T-cell (primary cell): Measurements from ENCODE around the gene COPS4. TPM values are rescaled to one million over a fixed set of nuclear protein-coding genes. Genes with fewer than 3 reads are reported as not detected.

ENCODE experiments used
- ATAC-seq, 4 experiments: fragments of 200-7000 bp in 3 of 4; fragments of 150-1000 bp in 1 of 4; cut with Tn5 transposase; replicated peaks in 1 of 4; 1 replicate in 3 of 4; 2 replicates in 1 of 4; pipeline ENCODE4 v1.10.0; 2021; ENCODE audit warnings: moderate library complexity in 3 of 4, mild to moderate bottlenecking in 2 of 4, moderate number of reproducible peaks in 1 of 4
- CTCF ChIA-PET, 2 donors: fragments of 300-600 bp; sonication (Branson Sonifier 250); formaldehyde crosslinking; loops; one replicate each; lab custom pipeline; 2022; ENCODE audit warnings: antibody characterized with exemption in 2 of 2; lab: Charles Lee
- POLR2A ChIA-PET, 2 donors: fragments of 300-600 bp; sonication (Branson Sonifier 250); formaldehyde crosslinking; loops; one replicate each; lab custom pipeline; 2022; ENCODE audit warnings: antibody characterized with exemption in 2 of 2; lab: Charles Lee
- DNase-seq, 35 experiments: peaks; one replicate each; pipeline versions ENCODE4 v3.0.0 to v3.0.0-alpha.2; 2013 to 2023
- H3K27ac ChIP-seq: one replicate; pipeline ENCODE4 v1.5.1; 2013; ENCODE audit warnings: low read length
- H3K27me3 ChIP-seq, 2 experiments: replicated peaks in 1 of 2; 1 replicate in 1 of 2; 2 replicates in 1 of 2; pipeline versions ENCODE4 v1.6.1 to v1.7.0; 2013; ENCODE audit warnings: low read length in 1 of 2, mixed read lengths in 1 of 2; ENCODE audit not compliant: control insufficient read depth in 2 of 2, insufficient read depth in 2 of 2; ENCODE audit errors: extremely low read depth in 1 of 2
- H3K36me3 ChIP-seq, 2 donors: 1 replicate in 1 of 2; 2 replicates in 1 of 2; pipeline versions ENCODE4 v1.6.1 to v1.7.0; 2013; ENCODE audit warnings: low read length in 1 of 2; ENCODE audit not compliant: control insufficient read depth in 2 of 2, insufficient read depth in 1 of 2; ENCODE audit errors: extremely low read depth in 1 of 2
- H3K4me1 ChIP-seq, 2 experiments: 1 replicate in 1 of 2; 2 replicates in 1 of 2; pipeline versions ENCODE4 v1.6.1 to v1.7.0; 2013; ENCODE audit warnings: low read length in 2 of 2, mixed read lengths in 1 of 2; ENCODE audit not compliant: insufficient read depth in 2 of 2, control insufficient read depth in 1 of 2; ENCODE audit errors: extremely low read depth in 1 of 2
- H3K4me3 ChIP-seq, 2 donors: 1 replicate in 1 of 2; 2 replicates in 1 of 2; pipeline versions ENCODE4 v1.5.1 to v1.7.0; 2013; ENCODE audit warnings: mild to moderate bottlenecking in 2 of 2, low read length in 1 of 2, moderate library complexity in 1 of 2; ENCODE audit not compliant: control insufficient read depth in 1 of 2; ENCODE audit errors: extremely low read depth in 1 of 2
- H3K9me3 ChIP-seq: 2 replicates; pipeline ENCODE4 v1.7.0; 2013
- H3K27ac Mint-ChIP-seq, 2 donors: one replicate each; pipeline ENCODE4 v1.8.0; 2020 to 2021; ENCODE audit warnings: mild to moderate bottlenecking in 2 of 2, mixed read lengths in 2 of 2
- H3K27me3 Mint-ChIP-seq, 2 donors: one replicate each; pipeline ENCODE4 v1.8.0; 2021 to 2022; ENCODE audit warnings: mixed read lengths in 2 of 2
- H3K36me3 Mint-ChIP-seq: one replicate; pipeline ENCODE4 v1.8.0; 2021; ENCODE audit warnings: mixed read lengths
- H3K4me1 Mint-ChIP-seq, 3 donors: one replicate each; pipeline ENCODE4 v1.8.0; 2020 to 2022; ENCODE audit warnings: mixed read lengths in 3 of 3, mild to moderate bottlenecking in 1 of 3
- H3K4me3 Mint-ChIP-seq, 3 donors: one replicate each; pipeline ENCODE4 v1.8.0; 2020 to 2022; ENCODE audit warnings: mild to moderate bottlenecking in 3 of 3, mixed read lengths in 3 of 3, moderate library complexity in 3 of 3
- H3K9me3 Mint-ChIP-seq, 3 donors: one replicate each; pipeline ENCODE4 v1.8.0; 2020 to 2022; ENCODE audit warnings: mixed read lengths in 3 of 3
- WGBS: methylation state at CpG from one replicate; pipeline ENCODE4 v1.1.5; 2013; ENCODE audit warnings: missing lambda C conversion rate; ENCODE audit not compliant: insufficient coverage; 5-methylcytosine and 5-hydroxymethylcytosine counted together
- total RNA-seq, 35 experiments: library from RNA in 6 of 35; stranded (reverse) in 6 of 35; fragments of 120-200 nt in 1 of 35; gene quantifications; one replicate each; pipeline versions ENCODE4 v1.2.1 to v1.2.4 and lab custom pipeline; 2013 to 2026

Gene COPS4
- total RNA-seq, 5 donors from 2014 or later (not counting 1 experiment from before 2014, with no cell fraction given): 19.9 to 28.3 (median 22.2) TPM

GRCh38 chr4:83096397-83096796 is 61.4 kb downstream of the COPS4 start:
- ChIA-PET POLR2A (interaction anchor here (0.6 to 1.2 kb wide), 2 partner anchors 16 to 246 kb away, joined by 3 to 5 read pairs; no protein-coding TSS in a partner anchor), CTCF (interaction anchor here (0.7 to 1.9 kb wide), 8 partner anchors 8 to 166 kb away, joined by 3 to 12 read pairs (median 3); no protein-coding TSS in a partner anchor)
- no peak for DNase-seq
- Histone ChIP-seq H3K4me1 (peaks cover 2 to 17% of the 10 kb centered on the region in 2 experiments), H3K36me3 (peaks cover 8 to 94% of the 10 kb centered on the region in 2 donors), H3K4me3 (no peak overlapping the region), H3K27ac (no peak overlapping the region), H3K27me3 (no peaks in the 10 kb centered on the region), H3K9me3 (no peaks in the 10 kb centered on the region)
- Mint-ChIP-seq H3K27me3 (no peaks in the 10 kb centered on the region), H3K27ac (peak overlapping the region; percentile 7 to 77), H3K4me1 (peaks cover 53 to 77% (median 67%) of the 10 kb centered on the region in 3 donors), H3K4me3 (no peak overlapping the region), H3K9me3 (no peaks in the 10 kb centered on the region), H3K36me3 (peaks cover 68% of the 10 kb centered on the region)
- no peak for ATAC-seq
- WGBS: no CpG with 5 or more reads among the region's 2 CpGs

- H3K27me3 ChIP-seq: no peaks in the 10 kb centered on the region
- no peak overlapping the region for H3K4me3 ChIP-seq
- H3K27ac ChIP-seq: no peak overlapping the region
- 94% methylated on average over 6 of the region's 7 CpGs for WGBS
- ChIA-PET POLR2A (interaction anchor here (0.6 kb wide), 2 partner anchors 13 to 15 kb away, joined by 3 read pairs; no protein-coding TSS in a partner anchor), CTCF (interaction anchor here (0.6 to 1.0 kb wide), 4 partner anchors 13 to 148 kb away, joined by 3 to 6 read pairs (median 4); no protein-coding TSS in a partner anchor)
- H3K9me3 ChIP-seq: no peaks in the 10 kb centered on the region
- Mint-ChIP-seq H3K27me3 (no peaks in the 10 kb centered on the region), H3K36me3 (peaks cover 52% of the 10 kb centered on the region), H3K4me1 (peaks cover 64 to 73% (median 66%) of the 10 kb centered on the region in 3 donors), H3K4me3 (no peak overlapping the region), H3K27ac (peak overlapping the region; percentile 64 to 81), H3K9me3 (no peaks in the 10 kb centered on the region)
- peaks cover 12 to 52% of the 10 kb centered on the region in 2 experiments for H3K4me1 ChIP-seq
- no peak for DNase-seq
- H3K36me3 ChIP-seq: peaks cover 0 to 59% of the 10 kb centered on the region in 2 donors
- ATAC-seq: no peak
Observed at GRCh38 chr4:83104991-83105390, 70.0 kb downstream of the COPS4 start.

DNA sequence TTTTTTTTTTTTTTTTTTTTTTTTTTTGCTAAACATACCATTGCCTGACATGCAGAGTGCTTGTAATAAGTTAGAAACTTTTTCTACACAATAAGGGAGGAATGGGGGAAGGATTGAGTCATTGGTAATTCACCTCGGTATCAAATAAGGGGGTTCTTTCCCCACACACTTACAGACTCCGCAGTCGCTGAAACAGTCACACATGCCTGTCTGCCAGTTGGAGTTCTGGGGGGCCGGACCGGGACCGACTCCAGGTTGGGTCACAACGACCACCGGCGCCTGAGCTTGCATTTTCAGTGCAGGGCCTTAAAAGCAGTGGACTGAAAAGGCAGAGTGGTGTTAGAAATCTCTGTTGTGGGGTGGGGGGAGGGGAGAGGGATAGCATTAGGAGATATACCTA is 72.6 kb downstream of the COPS4 start:
- ChIA-PET CTCF (interaction anchor here in 1 of 2 donors (0.6 to 1.2 kb wide), 3 partner anchors 36 to 153 kb away, joined by 3 to 7 read pairs (median 5); no protein-coding TSS in a partner anchor), POLR2A (interaction anchor here (0.8 to 1.3 kb wide), 2 partner anchors 13 to 102 kb away, joined by 3 to 4 read pairs; no protein-coding TSS in a partner anchor)
- Mint-ChIP-seq H3K27ac (peak overlapping the region; percentile 31 to 55), H3K9me3 (no peaks in the 10 kb centered on the region), H3K4me1 (peaks cover 53 to 68% (median 62%) of the 10 kb centered on the region in 3 donors), H3K36me3 (peaks cover 37% of the 10 kb centered on the region), H3K4me3 (peak overlapping the region; percentile 21 to 95 (median 39)), H3K27me3 (no peaks in the 10 kb centered on the region)
- DNase-seq (peak in 2 of 35 experiments; percentile 17 to 23), ATAC-seq (no peak)
- H3K4me1 ChIP-seq: peaks cover 20 to 55% of the 10 kb centered on the region in 2 experiments
- no peak overlapping the region for H3K27ac ChIP-seq
- peak overlapping the region in 1 of 2 donors; percentile 76 for H3K4me3 ChIP-seq
- no peaks in the 10 kb centered on the region for H3K9me3 ChIP-seq
- H3K27me3 ChIP-seq: no peaks in the 10 kb centered on the region
- H3K36me3 ChIP-seq: peaks cover 0 to 33% of the 10 kb centered on the region in 2 donors
- WGBS: no CpG with 5 or more reads among the region's 9 CpGs

DNA sequence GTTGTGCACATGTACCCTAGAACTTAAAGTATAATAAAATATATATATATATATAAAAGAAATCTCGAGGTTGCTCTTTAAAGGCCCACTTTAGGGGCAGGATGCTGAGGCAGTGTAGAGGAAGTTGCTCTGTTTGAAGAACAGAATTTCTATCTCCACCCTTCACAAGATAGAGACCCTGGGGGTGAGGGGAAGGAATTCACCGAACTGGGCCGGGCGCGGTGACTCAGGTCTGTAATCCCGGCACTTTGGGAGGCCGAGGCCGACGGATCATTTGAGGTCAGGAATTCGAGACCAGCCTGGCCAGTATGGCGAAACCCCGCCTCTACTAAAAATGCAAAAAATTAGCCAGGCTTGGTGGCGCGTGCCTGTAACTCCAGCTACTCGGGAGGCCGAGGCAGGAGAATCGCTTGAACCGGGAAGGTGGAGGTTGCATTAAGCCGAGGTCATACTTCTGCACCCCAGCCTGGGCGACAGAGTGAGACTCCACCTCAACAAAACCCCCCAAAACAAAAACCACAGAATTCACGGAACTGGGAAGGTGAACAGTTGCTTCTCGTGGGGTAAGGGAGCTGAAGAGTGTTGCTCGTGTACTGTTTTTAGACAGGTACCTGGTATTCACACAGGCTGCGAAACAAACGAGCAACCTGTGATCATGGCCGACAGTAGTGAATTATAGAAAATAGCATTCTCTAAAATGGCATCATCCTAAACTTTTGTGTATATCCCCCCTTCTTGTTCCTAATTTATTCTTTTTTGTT is 73.3 kb downstream of the COPS4 start:
- peaks cover 20 to 55% of the 10 kb centered on the region in 2 experiments for H3K4me1 ChIP-seq
- H3K27ac ChIP-seq: peak overlapping the region; percentile 79
- H3K36me3 ChIP-seq: peaks cover 0 to 32% of the 10 kb centered on the region in 2 donors
- peaks cover 58 to 68% (median 62%) of the 10 kb centered on the region in 3 donors for H3K4me1 Mint-ChIP-seq
- 43% methylated on average over 10 of the region's 26 CpGs for WGBS
- H3K9me3 Mint-ChIP-seq: no peaks in the 10 kb centered on the region
- H3K9me3 ChIP-seq: no peaks in the 10 kb centered on the region
- CTCF ChIA-PET: interaction anchor here (0.6 to 1.4 kb wide), 6 partner anchors 37 to 143 kb away, joined by 3 to 12 read pairs (median 3); partner anchors contain the start of gene COPS4 (in 1 of the 2)
- DNase-seq (peak in 17 of 35 experiments; percentile 15 to 54 (median 27)), ATAC-seq (peak; percentile 24 to 43 (median 36))
- no peaks in the 10 kb centered on the region for H3K27me3 Mint-ChIP-seq
- peak overlapping the region; percentile 90 to 95 (median 95) for H3K4me3 Mint-ChIP-seq
- no peaks in the 10 kb centered on the region for H3K27me3 ChIP-seq
- peak overlapping the region; percentile 76 to 84 for H3K4me3 ChIP-seq
- POLR2A ChIA-PET: interaction anchor here (0.6 to 1.0 kb wide), 2 partner anchors 109 to 244 kb away, joined by 3 read pairs; no protein-coding TSS in a partner anchor
- H3K36me3 Mint-ChIP-seq: peaks cover 37% of the 10 kb centered on the region
- peak overlapping the region; percentile 94 to 95 for H3K27ac Mint-ChIP-seq

- Mint-ChIP-seq H3K36me3 (peaks cover 31% of the 10 kb centered on the region), H3K27me3 (no peaks in the 10 kb centered on the region), H3K27ac (peak overlapping the region; percentile 94 to 98), H3K9me3 (no peaks in the 10 kb centered on the region), H3K4me1 (peaks cover 51 to 65% (median 58%) of the 10 kb centered on the region in 3 donors), H3K4me3 (peak overlapping the region; percentile 90 to 95 (median 95))
- peak overlapping the region; percentile 76 to 84 for H3K4me3 ChIP-seq
- peak overlapping the region; percentile 79 for H3K27ac ChIP-seq
- ChIA-PET CTCF (interaction anchor here (0.6 to 6.7 kb wide), 44 partner anchors 9 to 1469 kb away, joined by 3 to 54 read pairs (median 5); partner anchors contain the start of genes COPS4 (in 1 of the 2), COQ2 (in 1 of the 2) and THAP9 (in 1 of the 2)), POLR2A (interaction anchor here (0.6 to 1.7 kb wide), 14 partner anchors 8 to 331 kb away, joined by 3 to 12 read pairs (median 4); partner anchors contain the start of genes COPS4 (in 1 of the 2) and COQ2 (in 1 of the 2))
- H3K27me3 ChIP-seq: no peaks in the 10 kb centered on the region
- under 1% methylated on average over 51 of the region's 64 CpGs for WGBS
- no peaks in the 10 kb centered on the region for H3K9me3 ChIP-seq
- H3K4me1 ChIP-seq: peaks cover 20 to 55% of the 10 kb centered on the region in 2 experiments
- DNase-seq: peak in 23 of 35 experiments; percentile 9 to 59 (median 26)
- ATAC-seq: peak; percentile 19 to 52 (median 40)
- peaks cover 0 to 19% of the 10 kb centered on the region in 2 donors for H3K36me3 ChIP-seq
Observed at GRCh38 chr4:83109480-83110222, 74.7 kb downstream of the COPS4 start.
